NCI-H2196 (cell line): ENCODE results near the gene SPINK5.

ENCODE experiments used
- DNase-seq: peaks from one replicate; lab custom pipeline; 2025; ENCODE audit not compliant: unreplicated experiment; lab: John Stamatoyannopoulos, UW

Gene SPINK5

DNA sequence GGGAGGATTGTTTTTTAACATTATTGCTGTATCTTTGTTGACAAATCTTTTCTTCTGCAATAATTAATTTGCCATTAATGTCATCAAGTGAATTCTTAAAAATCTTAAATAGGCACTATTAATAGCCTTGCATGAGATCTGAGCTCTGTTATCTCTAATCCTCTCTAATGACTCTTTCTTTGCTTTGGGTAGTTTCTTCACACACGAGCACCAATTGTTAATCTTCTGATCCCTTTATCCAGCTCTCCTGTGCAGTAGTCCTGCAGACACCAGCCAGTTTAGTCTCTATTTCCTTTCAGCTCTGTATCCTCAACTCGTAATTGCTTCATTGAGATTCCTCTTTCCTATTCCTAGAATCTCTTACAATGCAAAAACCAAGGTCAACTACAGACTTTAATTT lies 112.7 kb downstream of the SPINK5 start:
- no peak for DNase-seq

DNA sequence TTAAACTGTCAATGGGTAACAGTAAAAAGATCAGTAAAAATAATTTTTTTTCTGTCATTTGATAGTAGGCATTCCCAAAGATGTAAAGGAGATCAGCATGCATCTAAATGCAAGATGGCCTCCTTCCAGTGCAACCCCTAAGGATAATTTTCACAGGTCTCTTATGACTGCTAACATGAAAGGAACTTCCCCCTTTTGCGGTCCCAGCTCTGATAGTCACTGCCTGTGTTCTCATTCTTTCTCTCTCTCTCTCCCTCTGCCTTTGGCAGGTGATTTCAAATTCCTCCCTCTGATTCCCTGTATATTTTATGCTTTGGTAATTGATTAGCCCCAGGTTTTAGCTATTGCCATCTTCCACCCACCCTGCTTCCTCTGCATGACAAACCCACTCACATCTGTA lies 113.4 kb downstream of the SPINK5 start:
- no peak for DNase-seq

DNA sequence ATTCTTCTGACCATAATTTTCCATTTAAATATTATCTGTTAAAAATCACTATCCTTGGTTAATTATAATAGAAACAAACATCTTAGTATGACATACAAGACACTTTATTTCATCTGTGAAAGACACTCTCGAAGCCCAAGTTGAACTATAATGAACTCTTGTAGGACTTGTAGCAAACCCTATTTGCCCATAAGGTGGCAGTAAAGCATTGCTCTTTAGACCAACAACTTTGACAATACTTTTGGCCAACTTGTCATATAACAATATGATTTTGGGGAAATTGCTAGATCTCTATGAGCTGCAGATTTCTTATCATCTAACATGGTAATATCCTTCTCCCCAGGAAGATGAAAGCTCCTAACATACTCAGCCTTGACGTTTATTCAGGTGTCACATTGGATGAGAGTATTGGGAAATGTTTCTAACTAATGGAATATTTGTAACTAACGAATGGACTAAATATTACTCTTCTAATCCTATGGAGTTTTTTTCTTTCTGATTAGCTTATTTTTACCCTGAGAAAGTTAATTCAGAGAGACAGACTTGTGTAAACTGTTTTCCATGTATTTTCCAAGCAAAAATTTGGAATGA lies 115.5 kb downstream of the SPINK5 start:
- DNase-seq: peak; percentile 52

DNA sequence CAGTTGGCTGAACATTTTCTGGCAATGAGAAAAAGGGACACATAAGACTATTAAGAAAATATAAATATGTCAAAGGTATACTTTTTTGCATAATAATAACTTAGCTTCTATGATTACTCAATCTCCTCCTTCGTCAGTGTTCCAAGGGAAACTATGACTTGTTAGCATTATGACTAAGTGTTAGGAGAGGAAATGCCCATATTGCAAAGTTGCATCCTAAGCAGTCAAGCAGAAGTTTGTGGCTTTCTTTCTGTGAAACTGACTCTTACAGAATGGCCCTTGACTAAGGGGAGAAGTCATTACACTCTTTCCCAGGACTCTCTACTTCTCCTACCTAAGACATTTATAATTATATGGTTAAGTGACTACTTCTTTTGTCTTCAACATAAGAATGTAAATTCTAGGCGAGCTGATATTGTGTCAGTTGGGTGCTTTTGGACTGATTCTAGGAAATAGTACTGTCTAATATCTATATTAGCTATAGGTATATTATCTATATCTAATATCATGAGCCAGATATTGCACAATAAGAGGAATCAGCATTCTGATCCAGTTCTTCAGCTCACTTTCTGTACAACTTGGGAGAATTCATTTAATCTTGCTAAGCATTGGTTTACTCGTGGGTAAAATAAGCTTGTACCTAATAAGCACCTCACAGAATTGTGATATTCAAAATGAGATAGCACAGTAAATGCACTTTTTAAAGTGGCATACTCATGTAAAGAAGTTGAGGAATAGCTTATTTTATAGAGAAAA lies 122.6 kb downstream of the SPINK5 start:
- DNase-seq: no peak
